HG02763 (cell line): ENCODE results near the gene TAGLN.

Experiments used
- ATAC-seq: cut with Tn5 transposase; IDR thresholded peaks from one replicate; pipeline ENCODE4 v1.9.1; 2021; ENCODE audit warnings: mild to moderate bottlenecking, moderate library complexity; ENCODE audit not compliant: unreplicated experiment

The TAGLN gene

DNA sequence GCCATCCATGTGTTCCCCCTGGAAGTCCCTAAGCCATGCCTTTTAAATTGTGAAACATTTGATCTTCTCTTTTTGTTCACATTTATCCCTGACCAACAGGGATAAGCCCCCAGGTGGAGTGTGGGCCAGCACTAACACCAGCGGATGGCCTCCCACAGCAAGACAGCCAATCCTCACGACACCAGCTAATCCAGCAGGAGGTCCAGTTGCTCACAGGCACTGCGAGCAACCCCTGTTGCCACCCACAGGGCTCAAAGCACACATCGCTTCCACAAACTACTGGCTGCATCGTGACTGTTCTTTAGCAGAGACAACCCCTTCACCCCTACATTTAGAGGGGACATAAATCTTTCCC is 30.7 kb downstream of the TAGLN start:
- no peak for ATAC-seq

DNA sequence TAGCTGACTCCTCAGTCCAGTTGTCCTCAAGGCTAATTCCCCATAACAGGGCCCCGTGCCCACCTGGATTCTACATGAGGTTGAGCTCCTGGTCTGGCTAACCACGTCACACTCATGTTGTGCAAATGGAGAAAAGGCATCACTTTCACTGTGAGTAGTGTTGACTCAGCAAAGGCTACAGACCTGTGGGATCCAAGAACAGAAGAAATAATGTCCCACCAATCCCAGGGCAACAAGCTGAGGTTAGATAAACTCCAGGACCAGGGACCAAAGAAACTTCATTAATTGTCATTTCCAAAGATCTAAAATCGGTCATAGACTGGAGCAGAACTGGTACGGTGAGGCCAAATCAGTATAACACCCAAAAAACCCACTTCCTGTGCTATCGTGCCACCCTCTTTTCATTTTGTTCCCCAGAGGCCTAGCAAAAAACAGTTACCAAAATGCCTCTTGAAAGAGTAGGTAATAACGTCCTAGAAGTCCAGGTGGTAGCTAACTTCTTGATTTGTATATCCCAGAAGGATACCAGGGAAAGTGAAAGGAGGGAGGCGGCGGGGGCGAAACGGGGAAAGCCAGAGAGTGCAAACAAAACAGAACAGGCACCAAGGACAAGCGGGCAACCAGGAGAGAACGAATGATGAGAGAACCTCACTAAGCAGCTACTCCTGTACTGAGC is 31.3 kb downstream of the TAGLN start:
- ATAC-seq: no peak

DNA sequence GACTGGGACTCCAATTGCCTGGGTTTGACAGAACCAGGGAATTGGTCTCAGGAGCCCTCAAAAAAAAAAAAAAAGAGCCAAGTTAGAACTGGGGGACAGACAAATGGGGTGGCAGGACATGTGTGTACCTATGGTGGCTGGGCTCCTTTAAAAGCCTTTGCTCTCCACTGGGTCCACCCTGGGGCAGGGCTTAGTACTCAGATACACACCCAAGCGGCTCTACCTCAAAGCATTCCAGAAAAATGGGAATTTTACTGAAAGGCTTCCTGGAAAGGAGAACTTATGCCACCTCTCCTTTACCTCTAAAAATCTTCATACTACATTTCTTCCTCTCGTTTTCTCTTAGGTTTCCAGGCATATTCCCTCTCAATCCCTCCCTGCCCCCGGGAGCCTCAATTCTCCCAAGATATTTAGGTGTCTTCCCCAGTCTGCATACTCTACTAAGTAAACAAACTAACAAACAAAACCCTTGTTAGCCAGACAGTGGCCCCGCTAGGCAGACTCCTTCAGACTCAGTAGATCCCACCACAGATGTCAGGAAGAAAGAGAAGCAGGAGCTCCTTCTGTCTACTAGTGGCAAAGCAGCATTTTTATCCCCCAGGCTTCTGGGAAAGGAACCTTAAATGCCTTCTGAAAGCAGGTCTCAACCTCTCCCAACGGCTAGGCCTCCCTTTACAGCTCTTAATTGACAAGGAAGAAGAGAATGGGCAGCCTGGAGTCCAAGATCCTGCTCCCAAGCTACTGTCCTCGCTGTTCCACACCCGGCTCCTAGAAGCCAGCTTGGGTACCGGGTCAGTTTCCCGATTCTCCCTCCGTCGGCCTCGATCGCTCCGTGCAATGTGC is 32.0 kb downstream of the TAGLN start:
- no peak for ATAC-seq

DNA sequence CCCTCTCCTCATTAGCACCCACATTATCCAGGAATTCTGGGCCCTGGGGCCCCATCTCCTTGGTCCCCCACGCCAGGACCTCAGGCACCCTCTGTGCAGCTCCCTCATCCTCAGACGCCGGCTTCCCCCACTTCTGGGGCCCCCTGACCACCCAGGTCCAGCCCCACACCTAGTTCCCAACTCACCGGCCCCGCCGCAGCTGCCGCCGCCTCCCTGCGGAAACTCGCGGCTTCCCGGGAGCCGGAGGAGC is 32.6 kb downstream of the TAGLN start, which contains the start of gene PCSK7:
PCSK7 (minus strand) TSS at position 232 of the 250 bp plus-strand sequence. CDS start 2,229 bp downstream, outside the sequence.
- ATAC-seq: no peak

DNA sequence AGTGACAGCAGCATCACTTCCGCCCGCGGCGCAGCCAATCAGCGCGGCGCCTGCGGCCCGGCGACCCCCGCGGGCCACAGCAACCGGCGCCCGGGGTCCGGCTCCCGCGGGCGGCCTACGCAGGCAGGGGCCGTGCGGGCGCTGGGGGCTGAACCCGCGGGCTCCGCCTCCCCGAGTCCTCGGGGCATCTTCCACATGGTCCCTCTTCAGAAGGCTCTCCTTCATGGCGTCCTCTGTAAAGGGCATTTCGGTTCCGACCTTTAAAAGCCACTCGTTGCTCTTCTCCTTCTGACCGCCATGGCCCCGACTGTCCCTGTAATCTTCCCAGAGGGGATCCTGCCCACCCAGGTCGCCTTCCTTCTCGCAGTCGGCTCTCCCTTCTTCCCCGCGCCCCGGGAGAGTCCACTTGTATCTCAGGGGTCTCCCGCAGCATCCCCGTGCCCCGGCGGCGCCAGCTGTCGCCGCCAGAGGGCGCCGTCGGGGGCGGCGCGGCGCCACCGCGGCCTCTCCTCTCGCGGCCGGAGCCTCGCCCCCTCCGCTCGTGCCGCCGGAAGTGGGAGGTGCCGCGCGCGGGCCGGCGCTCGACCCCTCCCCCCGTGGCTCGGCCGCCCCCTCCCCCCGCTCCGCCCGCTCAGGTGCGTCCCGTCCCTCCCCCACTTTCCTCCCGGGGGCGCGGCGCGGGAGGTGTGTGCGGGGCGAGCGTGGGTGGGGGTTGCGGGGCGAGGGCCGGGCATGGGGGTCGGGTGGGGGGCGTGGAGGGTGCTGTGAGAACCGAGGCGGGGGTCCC is 33.1 kb downstream of the TAGLN start, which contains the start of gene RNF214:
RNF214 (plus strand) TSS at position 580 of the 787 bp plus-strand sequence. CDS start 1,602 bp downstream, outside the sequence.
- ATAC-seq: peak; percentile 76

DNA sequence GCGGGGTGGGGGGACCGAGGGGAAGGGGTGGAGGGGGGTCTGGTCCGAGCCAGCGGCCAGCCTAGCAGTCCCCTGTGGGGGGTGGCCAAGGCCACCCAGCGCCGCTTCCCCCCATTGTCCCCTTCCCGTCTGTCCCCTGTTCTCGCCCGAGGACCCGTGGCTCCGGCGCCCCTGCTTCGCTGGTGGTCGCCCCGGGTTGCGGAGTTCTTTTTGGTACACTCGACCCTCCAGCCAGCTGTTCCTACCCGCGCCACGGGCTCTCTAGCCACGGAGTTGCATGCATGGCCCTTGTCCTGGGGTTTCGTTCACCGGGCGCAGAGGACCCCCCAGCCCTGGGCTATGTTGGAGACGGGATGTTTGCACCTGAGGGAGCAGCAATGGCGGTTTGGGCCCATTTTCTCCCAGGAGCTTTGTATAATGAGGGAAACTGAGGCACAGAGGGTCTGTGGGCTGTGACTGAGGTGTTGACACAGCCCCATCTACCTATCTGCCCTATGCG is 33.8 kb downstream of the TAGLN start:
- ATAC-seq: no peak

DNA sequence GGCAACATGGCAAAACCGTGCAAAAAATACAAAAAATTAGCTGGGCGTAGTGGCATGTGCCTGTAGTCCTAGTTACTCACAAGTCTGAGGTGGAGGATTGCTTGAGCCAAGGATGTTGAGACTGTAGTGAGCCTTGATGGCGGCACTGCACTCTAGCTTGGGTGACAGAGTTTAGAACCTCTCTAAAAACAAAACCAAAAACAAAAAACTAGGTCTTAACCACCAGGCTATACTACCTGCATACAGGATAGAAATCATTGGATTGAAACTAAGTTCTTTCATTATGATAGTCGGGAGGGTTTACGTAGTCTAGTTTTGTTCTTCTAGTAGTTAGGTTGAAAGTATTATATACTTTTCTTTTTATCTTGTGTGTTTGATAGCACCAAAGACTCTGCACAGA is 39.1 kb downstream of the TAGLN start:
- ATAC-seq: no peak

DNA sequence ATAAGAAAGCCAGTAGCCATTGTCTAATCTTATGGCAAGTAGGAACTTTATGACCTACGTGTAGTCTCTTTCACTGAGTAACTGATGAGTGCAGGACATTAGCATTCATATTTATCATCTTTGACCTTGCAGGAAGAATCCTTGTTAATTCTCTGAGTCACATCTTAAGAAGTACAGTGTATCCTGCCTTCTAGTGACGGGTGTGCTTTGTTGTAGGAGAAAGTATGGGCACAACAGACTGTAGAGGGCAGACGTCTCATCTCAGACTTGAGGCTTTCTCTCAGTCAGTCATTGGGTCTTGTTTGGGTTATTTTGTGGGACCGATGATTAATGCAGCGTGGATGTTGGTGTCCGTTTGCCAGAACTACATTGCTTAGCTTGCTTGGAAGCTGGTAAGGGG is 40.1 kb downstream of the TAGLN start:
- ATAC-seq: no peak

DNA sequence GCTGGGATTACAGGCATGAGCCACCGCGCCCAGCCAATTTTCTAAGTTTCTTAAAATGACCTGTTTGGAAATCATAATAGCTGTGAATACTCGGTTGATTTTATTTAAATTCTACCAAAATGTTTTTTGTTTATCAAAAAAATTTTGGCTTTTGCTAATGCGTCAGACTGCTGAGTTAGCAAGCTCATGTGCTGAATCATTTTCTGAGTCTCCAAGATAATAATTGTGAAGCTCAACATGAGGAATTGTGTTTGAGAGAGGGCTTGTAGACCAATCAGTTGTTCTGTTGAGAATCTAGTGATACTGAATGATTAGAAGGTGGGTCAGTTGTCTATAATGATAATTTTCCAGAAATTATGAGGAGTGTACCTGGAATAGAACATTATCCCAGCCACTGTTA is 49.2 kb downstream of the TAGLN start:
- no peak for ATAC-seq

DNA sequence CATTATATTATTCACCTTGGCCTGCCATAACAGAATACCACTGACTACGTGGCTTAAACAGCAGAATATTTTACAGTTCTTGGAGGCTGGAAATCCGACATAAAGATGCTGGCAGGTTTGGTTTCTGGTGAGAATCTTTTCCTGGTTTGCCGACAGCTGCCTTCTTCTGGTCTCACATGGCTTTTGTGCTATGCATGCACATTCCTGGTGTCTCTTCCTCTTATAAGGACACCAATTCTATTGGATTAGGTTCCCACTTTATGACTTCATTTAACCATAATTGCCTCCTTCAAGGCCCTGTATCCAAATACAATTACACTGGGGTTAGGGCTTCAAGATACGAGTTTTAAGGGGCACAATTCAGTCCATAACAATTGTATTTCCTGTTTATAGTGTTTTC is 50.4 kb downstream of the TAGLN start:
- ATAC-seq: no peak

DNA sequence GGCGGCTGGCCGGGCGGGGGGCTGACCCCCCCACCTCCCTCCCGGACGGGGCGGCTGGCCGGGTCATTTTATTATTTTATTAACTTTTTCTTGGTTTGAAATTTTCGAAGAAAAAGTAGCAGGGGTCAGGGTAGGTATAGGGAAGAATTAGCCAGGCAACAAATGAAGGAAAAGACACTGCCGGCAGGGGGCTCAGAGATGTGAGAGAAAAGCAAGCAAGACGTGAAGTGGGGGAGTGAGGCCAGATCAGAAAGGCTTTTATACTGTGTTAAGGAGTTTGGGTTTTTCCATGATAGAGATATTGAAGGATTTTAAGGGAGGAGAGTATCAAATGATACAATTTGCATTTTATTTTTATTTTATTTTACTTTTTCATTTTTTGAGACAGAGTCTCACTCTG is 52.3 kb downstream of the TAGLN start:
- no peak for ATAC-seq

DNA sequence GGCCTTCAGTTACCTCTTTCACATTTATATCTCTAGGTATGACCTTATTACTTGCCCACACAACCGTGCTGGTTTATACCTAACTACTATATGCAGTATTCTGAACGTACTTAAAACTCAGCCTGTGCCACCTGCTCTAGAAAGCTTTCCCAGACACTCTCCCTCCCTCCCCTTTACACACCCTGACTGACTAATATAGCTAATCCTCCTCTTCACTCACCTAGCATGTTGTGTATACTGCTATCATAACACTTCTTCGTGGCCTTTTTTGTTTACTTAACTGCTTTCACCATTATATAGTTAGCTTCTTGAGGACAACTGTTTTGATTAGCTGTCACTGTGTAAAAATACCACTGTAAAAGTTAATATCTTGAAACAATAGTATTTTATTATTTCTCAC is 56.8 kb downstream of the TAGLN start:
- no peak for ATAC-seq

DNA sequence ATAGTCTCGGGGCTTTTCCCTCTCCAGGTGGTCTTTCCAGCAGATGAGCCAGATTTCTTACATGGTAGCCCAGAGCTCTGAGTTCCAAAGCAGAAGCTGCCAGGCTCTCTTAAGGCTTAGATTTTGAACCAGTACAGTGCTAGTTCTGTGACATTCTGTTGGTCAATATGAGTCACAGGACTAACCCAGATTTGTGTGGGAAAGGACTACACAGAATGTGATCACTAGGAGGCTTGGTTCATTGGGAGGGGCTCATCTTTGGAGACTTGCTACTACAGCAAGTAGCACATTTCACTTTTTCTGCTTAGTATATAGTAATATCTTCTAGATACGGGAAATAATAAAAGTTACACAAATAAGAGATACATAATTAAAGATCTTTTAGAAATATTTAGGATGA is 57.4 kb downstream of the TAGLN start:
- no peak for ATAC-seq
